Calu3 (cell line): ENCODE data around the gene CFAP20DC. TPM values are rescaled to one million over a fixed set of nuclear protein-coding genes. Genes with fewer than 3 reads are reported as not detected.

ENCODE experiments used
- BruUV-seq: library from RNA; stranded (reverse); fragments of 400-500 nt; replicated peaks from 2 replicates; lab custom pipeline; 2021; lab: Mats Ljungman, UMichigan
- CTCF ChIA-PET: fragments of 300-600 bp; sonication (Branson Sonifier 250); formaldehyde crosslinking; loops from one replicate; lab custom pipeline; 2022; ENCODE audit warnings: antibody characterized with exemption; lab: Charles Lee
- DNase-seq: peaks from one replicate; pipeline ENCODE4 v3.0.0; 2022
- H3K27ac Mint-ChIP-seq: one replicate; pipeline ENCODE4 v1.8.0; 2022; ENCODE audit warnings: mixed read lengths; ENCODE audit not compliant: unreplicated experiment
- H3K27me3 Mint-ChIP-seq: one replicate; pipeline ENCODE4 v1.8.0; 2022; ENCODE audit warnings: mixed read lengths; ENCODE audit not compliant: unreplicated experiment
- H3K36me3 Mint-ChIP-seq: one replicate; pipeline ENCODE4 v1.8.0; 2022; ENCODE audit warnings: mild to moderate bottlenecking, moderate library complexity, mixed read lengths; ENCODE audit not compliant: insufficient read depth, unreplicated experiment
- H3K4me1 Mint-ChIP-seq: one replicate; pipeline ENCODE4 v1.8.0; 2022; ENCODE audit warnings: mild to moderate bottlenecking, low read depth, mixed read lengths; ENCODE audit not compliant: unreplicated experiment
- H3K4me3 Mint-ChIP-seq: one replicate; pipeline ENCODE4 v1.8.0; 2022; ENCODE audit warnings: mild to moderate bottlenecking, low read depth, moderate library complexity, mixed read lengths; ENCODE audit not compliant: unreplicated experiment
- H3K9me3 Mint-ChIP-seq: one replicate; pipeline ENCODE4 v1.8.0; 2022; ENCODE audit warnings: low read depth, mixed read lengths; ENCODE audit not compliant: unreplicated experiment
- CTCF ChIP-seq: fragments of 200-600 bp; IDR thresholded peaks from one replicate; pipeline ENCODE4 v1.8.0; 2022; ENCODE audit warnings: antibody characterized with exemption; ENCODE audit not compliant: unreplicated experiment
- intact Hi-C: fragments of 100-400 bp; cut with micrococcal nuclease; formaldehyde crosslinking; loops from one replicate; pipeline ENCODE4 v1.10.0; 2022; ENCODE audit not compliant: unreplicated experiment
- total RNA-seq: library from RNA; stranded (reverse); gene quantifications from 2 replicates; pipeline ENCODE4 v1.2.3, GENCODE V29; 2022

Gene CFAP20DC
- total RNA-seq, 1 experiment from 2014 or later, result 5.8 TPM

DNA sequence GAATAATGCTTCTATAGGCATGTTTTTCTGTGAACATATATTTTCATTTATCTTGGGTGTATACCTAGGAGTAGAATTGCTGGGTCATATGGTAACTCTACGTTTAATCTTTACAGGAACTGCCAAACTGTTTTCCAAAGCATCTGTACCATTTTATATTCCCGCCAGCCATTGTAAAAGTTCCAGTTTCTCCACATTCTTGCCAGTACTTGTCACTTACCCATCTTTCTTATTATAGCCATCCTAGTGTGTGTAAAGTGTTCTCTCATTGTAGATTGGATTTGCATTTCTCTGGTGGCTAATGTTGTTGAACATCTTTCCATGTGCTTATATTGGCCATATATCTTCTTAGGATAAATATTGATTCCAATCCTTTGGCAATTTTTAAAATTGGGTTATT lies 31.2 kb upstream of the CFAP20DC start:
- Mint-ChIP-seq H3K9me3 (no peaks in the 10 kb centered on the region), H3K4me3 (no peak overlapping the region), H3K27me3 (no peaks in the 10 kb centered on the region), H3K4me1 (no peaks in the 10 kb centered on the region), H3K36me3 (no peaks in the 10 kb centered on the region), H3K27ac (no peak overlapping the region)
- no peak for TF ChIP-seq CTCF
- no peak for DNase-seq
- no TSS peak for BruUV-seq
- CTCF ChIA-PET, result no interaction called here
- intact Hi-C loops, result no loop called here

- no peaks in the 10 kb centered on the region for H3K36me3 Mint-ChIP-seq
- no peaks in the 10 kb centered on the region for H3K4me1 Mint-ChIP-seq
- H3K9me3 Mint-ChIP-seq, result no peaks in the 10 kb centered on the region
- H3K4me3 Mint-ChIP-seq, result no peak overlapping the region
- CTCF ChIA-PET, result no interaction called here
- no peak for DNase-seq
- no TSS peak for BruUV-seq
- H3K27me3 Mint-ChIP-seq, result no peaks in the 10 kb centered on the region
- intact Hi-C loops, result no loop called here
- no peak for TF ChIP-seq CTCF
- no peak overlapping the region for H3K27ac Mint-ChIP-seq
Observed at GRCh38 chr3:59079962-59080361, 30.1 kb upstream of the CFAP20DC start.

DNA sequence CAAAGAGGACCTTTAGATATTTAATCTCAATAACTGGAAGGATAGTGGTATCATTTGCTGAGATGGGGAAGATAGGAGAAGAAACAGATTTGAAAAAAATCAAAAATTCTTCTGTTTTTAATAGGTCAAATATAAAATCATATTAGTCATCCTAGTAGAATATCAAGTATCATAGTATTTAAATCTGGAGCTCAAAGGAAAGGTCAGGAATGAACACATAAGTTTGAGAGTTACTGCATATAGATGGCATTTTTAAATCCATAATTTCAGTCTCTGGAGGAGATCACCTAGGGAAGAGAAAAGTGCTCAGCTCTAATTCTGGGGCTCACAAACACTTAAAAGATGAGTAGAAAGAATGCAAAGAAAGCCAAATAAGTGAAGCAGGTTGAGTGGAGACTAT lies 24.9 kb upstream of the CFAP20DC start:
- H3K9me3 Mint-ChIP-seq, result no peaks in the 10 kb centered on the region
- CTCF ChIA-PET, result no interaction called here
- no peak overlapping the region for H3K4me3 Mint-ChIP-seq
- no peak overlapping the region for H3K27ac Mint-ChIP-seq
- BruUV-seq, result no TSS peak
- H3K4me1 Mint-ChIP-seq, result no peaks in the 10 kb centered on the region
- H3K27me3 Mint-ChIP-seq, result no peaks in the 10 kb centered on the region
- DNase-seq, result no peak
- intact Hi-C loops, result no loop called here
- TF ChIP-seq CTCF, result no peak
- H3K36me3 Mint-ChIP-seq, result no peaks in the 10 kb centered on the region

DNA sequence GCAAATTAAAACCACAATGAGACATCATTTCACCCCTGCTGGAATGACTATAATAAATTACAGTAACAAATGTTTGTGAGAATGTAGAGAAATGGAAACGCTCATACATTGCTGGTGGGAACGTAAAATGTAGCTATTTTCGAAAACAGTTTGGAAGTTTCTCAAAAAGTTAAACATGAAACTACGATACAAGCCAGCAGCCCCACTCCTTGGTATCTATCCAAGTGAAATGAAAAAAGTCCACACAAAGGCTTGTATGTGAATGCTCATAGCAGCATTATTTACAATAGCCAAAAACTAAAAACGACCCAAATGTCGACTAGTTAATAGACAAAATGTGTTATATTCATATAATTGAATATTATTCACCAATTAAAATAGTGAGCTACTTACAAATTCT lies 22.9 kb upstream of the CFAP20DC start:
- Mint-ChIP-seq H3K4me3 (no peak overlapping the region), H3K4me1 (no peaks in the 10 kb centered on the region), H3K27ac (no peak overlapping the region), H3K27me3 (no peaks in the 10 kb centered on the region), H3K36me3 (no peaks in the 10 kb centered on the region), H3K9me3 (no peaks in the 10 kb centered on the region)
- BruUV-seq, result no TSS peak
- intact Hi-C loops, result no loop called here
- TF ChIP-seq CTCF, result no peak
- CTCF ChIA-PET, result interaction anchor here (0.6 kb wide), 1 partner anchor 30 kb away, joined by 3 read pairs; no protein-coding TSS in a partner anchor
- DNase-seq, result no peak
